Mesothelial cell of epicardium (in vitro differentiated cells): ENCODE measurements around the gene MGP. TPM values are rescaled to one million over a fixed set of nuclear protein-coding genes. Genes with fewer than 3 reads are reported as not detected.

Source experiments
- DNase-seq, 2 experiments: peaks; one replicate each; pipeline ENCODE4 v3.0.0; 2021; ENCODE audit warnings: low spot score in 2 of 2; ENCODE audit not compliant: unreplicated experiment in 2 of 2
- H3K27ac Mint-ChIP-seq: 2 replicates; pipeline ENCODE4 v1.8.0; 2021; ENCODE audit warnings: mixed read lengths
- H3K27me3 Mint-ChIP-seq: 2 replicates; pipeline ENCODE4 v1.8.0; 2021; ENCODE audit warnings: low read depth, mixed read lengths
- H3K36me3 Mint-ChIP-seq: 2 replicates; pipeline ENCODE4 v1.8.0; 2021; ENCODE audit warnings: mixed read lengths
- H3K4me1 Mint-ChIP-seq: 2 replicates; pipeline ENCODE4 v1.8.0; 2021; ENCODE audit warnings: mixed read lengths
- H3K4me3 Mint-ChIP-seq: 2 replicates; pipeline ENCODE4 v1.8.0; 2021; ENCODE audit warnings: mild to moderate bottlenecking, moderate library complexity, mixed read lengths
- H3K9me3 Mint-ChIP-seq: 2 replicates; pipeline ENCODE4 v1.8.0; 2021; ENCODE audit warnings: mixed read lengths
- CTCF ChIP-seq: fragments of 200-600 bp; sonication (generic); IDR thresholded peaks from one replicate; pipeline ENCODE4 v1.5.0; 2021; ENCODE audit warnings: antibody characterized with exemption; ENCODE audit not compliant: unreplicated experiment
- total RNA-seq: library from RNA; stranded (reverse); gene quantifications from 3 replicates; pipeline ENCODE4 v1.2.1, GENCODE V29; 2021

The MGP gene
- total RNA-seq, 1 donor from 2014 or later: 202 TPM

GRCh38 chr12:14930299-14930698 lies 44.6 kb upstream of the MGP start:
- peak overlapping the region; percentile 26 for H3K4me3 Mint-ChIP-seq
- peaks cover 4% of the 10 kb centered on the region for H3K9me3 Mint-ChIP-seq
- H3K27ac Mint-ChIP-seq: peak overlapping the region; percentile 98
- peaks cover 2% of the 10 kb centered on the region for H3K36me3 Mint-ChIP-seq
- no peak for TF ChIP-seq CTCF
- H3K4me1 Mint-ChIP-seq: peaks cover 77% of the 10 kb centered on the region
- H3K27me3 Mint-ChIP-seq: no peaks in the 10 kb centered on the region
- no peak for DNase-seq

DNA sequence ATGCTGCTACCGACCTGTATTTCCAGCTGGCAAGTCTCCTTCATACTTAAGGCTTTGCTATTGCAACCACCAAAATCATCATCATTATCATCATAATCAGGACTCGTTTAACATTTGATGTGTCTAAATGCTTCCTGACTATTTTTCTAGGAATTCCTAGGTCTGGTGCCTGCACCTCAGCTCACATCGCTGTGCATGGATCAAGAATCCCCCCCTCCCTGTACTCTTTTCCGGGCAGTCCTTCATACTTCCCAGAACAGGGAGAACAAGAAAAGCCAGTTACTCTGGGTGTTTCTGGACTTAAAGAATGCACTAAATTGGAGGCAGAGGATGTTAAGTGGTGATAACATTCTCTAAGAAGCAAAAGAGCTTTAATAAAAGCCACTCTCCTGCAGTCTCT lies 43.3 kb upstream of the MGP start:
- TF ChIP-seq CTCF: no peak
- DNase-seq: peak; percentile 24 to 55
- Mint-ChIP-seq H3K4me1 (peaks cover 66% of the 10 kb centered on the region), H3K27me3 (no peaks in the 10 kb centered on the region), H3K9me3 (peaks cover 4% of the 10 kb centered on the region), H3K27ac (peak overlapping the region; percentile 98), H3K4me3 (peak overlapping the region; percentile 83), H3K36me3 (peaks cover 2% of the 10 kb centered on the region)

GRCh38 chr12:14927267-14927666 lies 41.6 kb upstream of the MGP start:
- H3K4me3 Mint-ChIP-seq: peak overlapping the region; percentile 83
- peaks cover 52% of the 10 kb centered on the region for H3K4me1 Mint-ChIP-seq
- no peak for TF ChIP-seq CTCF
- H3K36me3 Mint-ChIP-seq: peaks cover 8% of the 10 kb centered on the region
- no peaks in the 10 kb centered on the region for H3K9me3 Mint-ChIP-seq
- H3K27me3 Mint-ChIP-seq: no peaks in the 10 kb centered on the region
- peak overlapping the region; percentile 96 for H3K27ac Mint-ChIP-seq
- no peak for DNase-seq

DNA sequence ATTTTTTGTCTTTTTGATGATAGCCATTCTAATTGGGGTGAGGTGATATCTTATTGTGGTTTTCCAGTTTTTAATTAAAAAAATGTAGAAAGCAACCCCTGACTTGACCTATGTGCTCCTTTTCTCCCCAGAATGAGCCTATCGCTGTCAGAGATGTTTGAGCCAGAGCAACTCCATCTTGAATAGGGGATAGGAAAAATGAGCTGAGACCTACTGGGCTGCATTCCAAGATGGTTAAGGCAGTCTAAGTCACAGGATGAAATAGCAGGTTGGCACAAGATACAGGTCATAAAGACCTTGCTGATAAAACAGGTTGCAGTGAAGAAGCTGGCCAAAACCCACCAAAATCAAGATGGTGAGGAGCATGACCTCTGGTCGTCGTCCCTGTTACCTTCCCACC lies 38.9 kb upstream of the MGP start:
- no peak overlapping the region for H3K4me3 Mint-ChIP-seq
- no peak overlapping the region for H3K27ac Mint-ChIP-seq
- H3K27me3 Mint-ChIP-seq: no peaks in the 10 kb centered on the region
- H3K36me3 Mint-ChIP-seq: peaks cover 18% of the 10 kb centered on the region
- no peak for DNase-seq
- H3K9me3 Mint-ChIP-seq: no peaks in the 10 kb centered on the region
- H3K4me1 Mint-ChIP-seq: peaks cover 30% of the 10 kb centered on the region
- no peak for TF ChIP-seq CTCF

DNA sequence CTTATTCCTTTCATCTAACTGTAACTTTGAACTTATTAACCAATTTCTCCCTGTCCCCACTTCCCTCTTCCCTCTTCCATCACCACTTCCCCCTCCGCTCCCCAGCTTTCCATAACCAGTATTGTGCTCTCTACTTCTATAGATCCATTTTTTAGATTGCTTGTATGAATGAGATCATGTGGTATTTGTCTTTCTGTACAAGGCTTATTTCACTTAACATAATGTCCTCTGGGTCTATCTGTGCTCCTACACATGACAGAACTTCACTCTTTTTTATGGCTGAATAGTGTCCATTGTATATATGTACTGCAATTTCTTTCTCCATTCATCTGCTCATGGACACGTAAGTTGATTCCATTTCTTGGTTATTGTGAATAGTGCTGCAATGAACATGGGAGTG lies 38.3 kb upstream of the MGP start:
- no peaks in the 10 kb centered on the region for H3K27me3 Mint-ChIP-seq
- no peaks in the 10 kb centered on the region for H3K9me3 Mint-ChIP-seq
- no peak for DNase-seq
- no peak overlapping the region for H3K27ac Mint-ChIP-seq
- H3K36me3 Mint-ChIP-seq: peaks cover 21% of the 10 kb centered on the region
- no peak for TF ChIP-seq CTCF
- peaks cover 26% of the 10 kb centered on the region for H3K4me1 Mint-ChIP-seq
- no peak overlapping the region for H3K4me3 Mint-ChIP-seq

- H3K27me3 Mint-ChIP-seq: no peaks in the 10 kb centered on the region
- TF ChIP-seq CTCF: no peak
- H3K36me3 Mint-ChIP-seq: peaks cover 41% of the 10 kb centered on the region
- peaks cover 2% of the 10 kb centered on the region for H3K4me1 Mint-ChIP-seq
- H3K9me3 Mint-ChIP-seq: no peaks in the 10 kb centered on the region
- DNase-seq: no peak
- H3K4me3 Mint-ChIP-seq: no peak overlapping the region
- H3K27ac Mint-ChIP-seq: no peak overlapping the region
These were observed 35.6 kb upstream of the MGP start for GRCh38 chr12:14921218-14921617.
